ENCODE measurements around the gene MAGEA11.
"Not testable (repeated sequence)": the region's sequence is repeated elsewhere in the genome, so short reads cannot be mapped to it uniquely, and the experiment has no call there.

Gene MAGEA11, protein sequence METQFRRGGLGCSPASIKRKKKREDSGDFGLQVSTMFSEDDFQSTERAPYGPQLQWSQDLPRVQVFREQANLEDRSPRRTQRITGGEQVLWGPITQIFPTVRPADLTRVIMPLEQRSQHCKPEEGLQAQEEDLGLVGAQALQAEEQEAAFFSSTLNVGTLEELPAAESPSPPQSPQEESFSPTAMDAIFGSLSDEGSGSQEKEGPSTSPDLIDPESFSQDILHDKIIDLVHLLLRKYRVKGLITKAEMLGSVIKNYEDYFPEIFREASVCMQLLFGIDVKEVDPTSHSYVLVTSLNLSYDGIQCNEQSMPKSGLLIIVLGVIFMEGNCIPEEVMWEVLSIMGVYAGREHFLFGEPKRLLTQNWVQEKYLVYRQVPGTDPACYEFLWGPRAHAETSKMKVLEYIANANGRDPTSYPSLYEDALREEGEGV

DNA sequence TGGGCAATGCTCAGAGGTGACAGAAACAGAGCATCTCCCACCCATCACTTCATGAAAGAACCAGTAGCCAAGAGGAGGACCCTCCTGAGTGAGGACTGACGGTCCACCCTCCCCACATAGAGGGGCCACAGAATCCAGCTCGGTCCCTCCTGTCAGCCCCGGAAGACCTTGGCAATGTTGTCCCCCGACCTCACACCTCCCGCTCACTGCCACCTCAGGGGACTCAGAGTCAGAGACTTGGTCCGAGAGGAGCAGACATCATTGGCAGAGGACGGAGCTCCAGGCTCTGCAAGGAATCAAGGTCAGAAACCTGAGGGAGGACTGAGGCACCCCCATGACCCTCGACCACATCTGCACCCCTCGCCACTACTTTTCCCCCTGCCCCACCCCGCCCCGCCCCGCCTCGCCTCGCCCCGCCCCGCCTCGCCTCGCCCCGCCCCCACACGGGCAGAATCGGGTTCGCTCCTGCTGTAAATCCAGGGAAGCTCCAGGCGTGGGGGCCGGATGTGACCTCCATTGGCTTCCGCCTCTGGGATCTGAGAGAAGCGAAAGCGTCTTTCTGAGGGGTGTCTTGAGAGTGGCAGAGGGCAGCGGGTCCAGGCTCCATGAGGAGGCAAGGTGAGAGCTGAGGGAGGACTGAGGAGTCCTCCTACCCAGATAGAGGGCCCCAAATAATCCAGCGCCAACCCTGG is at the start of gene MAGEA11:
Gene MAGEA11, plus strand, starts transcription at position 516 of the 692 bp plus-strand sequence. CDS start 1,100 bp downstream, outside the sequence.
- DNase-seq (ENCODE audit: low read depth in 2 of 2) = no peak

GRCh38 chrX:149675088-149675487 is 36.8 kb upstream of the MAGEA11 start:
- not testable (repeated sequence) for DNase-seq (ENCODE audit: low read depth in 2 of 2)

- not testable (repeated sequence) for DNase-seq (ENCODE audit: low read depth in 2 of 2)
Measured at GRCh38 chrX:149675554-149675953, 36.3 kb upstream of the MAGEA11 start.

DNA sequence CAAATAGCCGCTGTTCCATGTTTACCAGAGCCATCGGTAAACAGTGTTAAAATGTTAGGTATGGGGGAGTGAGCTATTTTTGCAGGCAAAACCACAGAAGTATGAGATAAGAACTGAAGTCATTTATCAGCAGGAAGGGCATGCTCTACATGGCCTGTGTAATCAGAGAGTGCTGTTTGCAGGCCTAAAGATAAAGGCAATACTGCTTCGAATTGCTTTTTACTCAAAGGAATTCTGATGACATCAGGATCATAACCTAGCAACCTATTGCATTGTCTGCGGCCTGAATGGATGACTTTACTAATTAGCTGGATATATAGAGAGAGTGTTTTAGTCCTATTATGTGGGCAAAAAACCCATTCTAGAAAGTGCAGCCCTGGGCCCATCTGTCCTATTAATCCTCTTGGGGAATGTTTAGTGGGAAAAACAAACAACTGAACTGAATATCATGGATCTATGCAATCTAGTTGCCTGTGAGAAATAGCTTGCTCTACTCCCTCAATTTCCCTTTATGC is 32.6 kb upstream of the MAGEA11 start:
- not testable (repeated sequence) for DNase-seq (ENCODE audit: low read depth in 2 of 2)

- DNase-seq (ENCODE audit: low read depth in 2 of 2) = no peak
Measured at GRCh38 chrX:149681182-149681581, 30.7 kb upstream of the MAGEA11 start.

- no peak for DNase-seq (ENCODE audit: low read depth in 2 of 2)
Measured at GRCh38 chrX:149682031-149682430, 29.8 kb upstream of the MAGEA11 start.

- no peak for DNase-seq (ENCODE audit: low read depth in 2 of 2)
Measured at GRCh38 chrX:149682956-149683947, 28.6 kb upstream of the MAGEA11 start.

GRCh38 chrX:149683966-149684730 is 27.7 kb upstream of the MAGEA11 start:
- no peak for DNase-seq (ENCODE audit: low read depth in 2 of 2)

- DNase-seq (ENCODE audit: low read depth in 2 of 2) = no peak
Measured at GRCh38 chrX:149687991-149688390, 23.9 kb upstream of the MAGEA11 start.

DNA sequence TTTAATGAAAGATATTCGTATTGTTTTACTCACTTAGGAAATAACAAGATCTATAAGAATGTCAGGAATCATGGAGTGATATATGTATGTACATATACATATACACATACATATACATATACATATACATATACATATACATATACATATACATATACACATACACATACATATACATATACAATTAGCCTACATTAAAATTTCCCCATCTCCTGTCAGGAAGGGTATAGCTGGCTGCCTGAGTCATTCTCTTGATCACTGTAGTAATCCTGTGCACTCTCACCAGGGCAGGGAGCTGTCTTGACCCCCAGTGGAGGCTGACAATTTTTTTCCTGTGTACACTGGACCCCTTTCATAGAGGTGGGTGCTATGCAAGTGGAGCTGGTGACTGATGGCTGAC is 23.3 kb upstream of the MAGEA11 start:
- DNase-seq (ENCODE audit: low read depth in 2 of 2) = no peak

DNA sequence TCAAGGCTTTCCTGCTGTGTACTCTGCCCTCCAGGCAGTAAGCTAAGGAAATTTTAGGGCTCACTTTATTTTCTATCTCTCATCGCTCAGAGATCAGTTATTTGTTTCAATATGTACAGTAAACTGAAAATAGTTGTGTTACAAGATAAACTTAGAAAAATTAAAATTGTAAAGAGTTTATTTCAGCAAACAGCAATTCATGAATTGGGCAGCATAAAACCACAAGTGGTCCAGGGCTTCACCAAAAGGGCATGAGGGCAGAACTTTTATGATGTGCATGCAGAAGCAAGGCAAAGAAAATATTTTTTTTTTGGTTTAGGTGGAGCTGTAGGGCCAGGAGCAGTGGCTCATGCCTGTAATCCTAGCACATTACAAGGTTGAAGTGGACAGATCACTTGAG is 20.1 kb upstream of the MAGEA11 start:
- DNase-seq (ENCODE audit: low read depth in 2 of 2) = no peak

- DNase-seq (ENCODE audit: low read depth in 2 of 2) = not testable (repeated sequence)
Measured at GRCh38 chrX:149692686-149693272, 19.1 kb upstream of the MAGEA11 start.

- DNase-seq (ENCODE audit: low read depth in 2 of 2) = no peak
Measured at GRCh38 chrX:149699761-149700160, 12.1 kb upstream of the MAGEA11 start.

DNA sequence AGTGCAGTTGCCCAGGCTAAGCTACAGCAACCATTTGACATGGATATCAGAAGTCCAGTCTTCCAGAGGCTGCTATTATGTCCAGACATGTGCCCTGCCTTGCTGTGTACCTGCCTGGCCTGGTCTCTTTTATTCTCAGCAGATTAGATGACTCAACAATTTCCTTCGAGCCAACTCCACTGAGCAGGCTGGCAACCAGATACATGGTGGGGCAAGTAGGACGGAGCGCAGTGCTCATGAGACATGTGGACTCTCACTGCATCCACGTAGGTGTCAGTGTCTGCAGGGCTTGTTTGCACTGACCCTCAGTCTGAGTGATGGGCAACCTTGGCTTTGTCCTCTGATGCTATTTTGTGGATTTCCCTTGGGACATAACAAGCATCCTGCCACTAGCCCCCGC is 7.2 kb upstream of the MAGEA11 start:
- no peak for DNase-seq (ENCODE audit: low read depth in 2 of 2)

DNA sequence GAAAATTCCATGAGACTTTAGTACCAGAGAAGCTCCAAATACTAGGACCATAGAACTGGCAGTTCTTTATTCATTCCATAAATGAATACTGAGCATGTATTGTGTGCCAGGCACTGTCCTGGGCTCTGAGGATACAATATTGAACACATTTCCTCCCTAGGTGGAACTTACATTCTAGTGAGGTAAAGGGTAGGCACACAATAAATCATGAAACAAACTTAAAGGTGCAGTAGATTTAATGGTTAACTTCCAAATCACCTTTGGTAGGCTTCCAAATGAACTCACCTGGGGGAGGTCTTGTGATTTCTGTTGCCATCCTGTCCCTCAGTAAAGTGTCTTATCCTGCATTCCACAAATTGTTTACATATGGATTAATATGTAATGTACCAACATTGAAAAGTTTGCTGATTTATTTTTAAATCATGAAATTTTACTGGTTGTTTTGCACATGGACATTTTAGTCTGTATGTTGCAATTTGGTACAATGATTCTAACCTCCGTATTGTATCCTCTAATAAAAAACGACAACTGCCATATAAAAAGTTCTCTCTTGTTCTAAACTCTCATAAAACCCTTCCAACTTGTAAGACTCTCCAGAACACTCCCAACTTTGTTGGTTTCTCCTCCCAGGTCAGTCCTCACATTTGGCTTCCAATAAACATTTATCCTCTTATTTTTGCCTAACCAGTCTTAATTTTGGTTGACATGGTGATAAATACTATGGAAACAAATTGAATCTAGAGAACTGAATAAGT is 4.5 kb upstream of the MAGEA11 start:
- DNase-seq (ENCODE audit: low read depth in 2 of 2) = no peak

DNA sequence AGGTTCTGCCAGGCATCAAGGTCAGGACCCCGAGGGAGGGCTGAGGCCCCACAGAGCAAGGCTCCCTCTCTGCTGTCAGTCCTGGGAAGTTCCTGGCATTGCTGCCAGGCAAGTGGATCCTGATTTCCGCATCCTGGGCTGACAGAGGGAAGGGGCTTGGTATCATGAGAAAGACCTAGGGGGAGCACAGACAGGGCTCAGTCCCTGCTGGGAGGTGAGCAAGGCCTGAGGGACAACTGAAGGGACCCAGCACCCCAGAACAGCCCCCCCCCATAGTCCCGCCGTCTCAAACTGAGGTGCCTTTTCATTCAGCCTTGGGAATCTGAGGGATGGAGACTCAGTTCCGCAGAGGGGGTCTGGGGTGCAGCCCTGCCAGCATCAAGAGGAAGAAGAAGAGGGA is 971 bp downstream of the MAGEA11 start:
- no peak for DNase-seq (ENCODE audit: low read depth in 2 of 2)

DNA sequence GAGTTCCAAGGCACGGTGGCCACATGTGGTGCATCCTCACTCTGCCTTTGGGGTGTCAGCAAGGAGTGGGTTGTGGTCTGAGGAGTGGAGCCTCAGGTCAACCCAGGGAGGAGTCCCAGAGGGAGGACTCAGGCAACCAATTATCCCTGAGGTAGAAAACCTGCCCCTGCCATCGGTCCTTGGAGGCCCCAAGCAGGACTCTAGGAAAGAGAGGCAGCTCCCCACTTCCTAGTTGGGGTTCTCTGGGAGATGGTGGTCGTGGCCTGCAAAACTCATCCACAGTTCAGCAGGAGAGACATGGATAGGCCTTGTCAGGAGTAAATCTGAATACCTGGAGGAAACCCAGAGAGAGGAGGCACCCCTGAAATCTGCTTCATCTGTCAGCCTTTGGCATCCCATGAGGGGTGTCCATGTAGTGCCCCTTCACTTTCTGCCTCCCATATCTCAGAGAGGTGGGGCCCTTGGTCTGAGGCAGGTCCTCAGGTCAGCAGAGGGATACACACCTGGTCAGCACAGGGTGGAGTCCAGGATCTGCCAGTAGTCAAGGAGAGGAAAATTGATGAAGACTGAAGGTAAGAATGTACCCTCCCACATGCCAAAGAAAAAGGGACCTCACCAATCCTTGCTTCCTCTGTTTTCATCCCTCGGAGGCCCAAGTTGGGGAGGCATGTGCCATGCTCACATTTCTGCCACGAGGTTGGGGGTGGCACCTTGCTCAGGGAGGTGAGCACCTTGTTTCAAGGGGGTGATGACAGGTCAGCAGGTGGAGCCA is 1.6 kb downstream of the MAGEA11 start:
- DNase-seq (ENCODE audit: low read depth in 2 of 2) = no peak

DNA sequence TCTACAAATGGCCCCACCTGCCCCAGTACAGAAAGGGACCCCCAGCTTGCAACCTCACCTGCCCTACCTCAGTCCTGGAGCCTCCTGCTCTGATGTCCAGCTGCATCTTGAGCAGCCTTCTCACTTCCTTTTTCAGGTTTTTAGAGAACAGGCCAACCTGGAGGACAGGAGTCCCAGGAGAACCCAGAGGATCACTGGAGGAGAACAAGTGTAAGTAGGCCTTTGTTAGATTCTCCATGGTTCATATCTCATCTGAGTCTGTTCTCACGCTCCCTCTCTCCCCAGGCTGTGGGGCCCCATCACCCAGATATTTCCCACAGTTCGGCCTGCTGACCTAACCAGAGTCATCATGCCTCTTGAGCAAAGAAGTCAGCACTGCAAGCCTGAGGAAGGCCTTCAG is 3.6 kb downstream of the MAGEA11 start:
- DNase-seq (ENCODE audit: low read depth in 2 of 2) = no peak

- DNase-seq (ENCODE audit: low read depth in 2 of 2) = no peak
Measured at GRCh38 chrX:149716632-149717031, 4.8 kb downstream of the MAGEA11 start.

All from stimulated activated CD4-positive, alpha-beta T cell treated with anti-CD3 and anti-CD28 coated beads, Interleukin-15, amount 100 ng/mL, for 48 hours (primary cell).